Measurements from ENCODE around the gene PBX1.

PBX1 gene

DNA sequence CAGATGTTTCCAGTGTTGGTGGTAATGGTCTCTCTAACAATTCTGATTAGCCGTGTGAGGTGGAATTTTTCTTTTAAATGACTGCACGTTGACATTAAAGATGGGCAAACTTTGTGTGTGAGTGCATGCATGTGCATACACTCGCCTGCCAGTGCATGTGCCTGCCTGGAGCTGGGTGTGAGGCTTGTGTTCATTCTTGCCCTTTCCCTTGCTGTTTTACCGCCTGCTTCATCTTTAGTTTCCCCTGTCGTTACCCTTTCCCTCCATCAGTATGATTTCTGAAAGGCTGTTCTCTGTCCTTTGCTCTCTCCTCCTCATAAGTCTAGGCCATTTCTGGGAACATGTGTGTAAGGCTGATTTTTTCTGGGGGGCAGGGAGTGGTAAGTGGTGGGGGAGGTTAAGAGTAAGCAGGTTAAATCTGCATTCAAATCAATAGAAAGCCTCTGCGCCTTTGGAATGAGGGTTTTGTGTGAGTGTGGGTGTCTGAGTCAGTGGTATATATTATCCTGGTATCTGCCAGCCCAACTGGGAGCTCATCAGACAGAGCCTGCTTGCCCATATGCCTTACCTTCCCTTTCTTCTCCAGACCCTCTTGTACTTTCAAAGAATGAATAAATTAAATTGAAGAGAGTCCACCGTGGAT is 112.5 kb downstream of the PBX1 start:
- no peak for DNase-seq

DNA sequence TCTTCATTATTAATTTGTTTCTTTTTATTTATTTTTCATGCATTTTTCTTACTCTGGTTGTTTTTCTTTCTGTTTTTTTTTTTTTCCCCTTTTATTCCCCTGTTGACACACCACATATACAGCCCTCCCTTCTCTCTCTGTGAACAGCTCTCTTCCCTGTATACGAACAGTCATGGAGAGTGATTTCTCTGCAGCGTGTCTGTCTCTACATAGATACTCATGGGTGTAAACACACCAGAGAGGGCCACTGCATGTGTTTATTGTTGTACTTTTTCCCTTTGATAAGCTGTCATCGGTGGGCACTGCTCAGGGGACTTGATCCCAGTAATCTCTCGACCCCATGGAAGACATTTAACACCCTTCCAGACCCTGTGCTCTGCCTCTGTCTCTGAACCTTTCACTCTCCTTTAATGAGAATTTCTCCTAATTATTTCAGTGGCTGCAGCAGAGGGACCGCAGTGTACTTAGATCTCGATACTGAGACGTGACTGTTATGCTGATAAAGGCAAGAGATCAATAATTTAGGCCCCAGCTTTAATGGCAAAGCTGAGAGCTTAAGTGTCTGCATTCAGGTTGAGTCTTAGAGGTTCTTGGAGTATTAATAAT is 113.1 kb downstream of the PBX1 start:
- no peak for DNase-seq

DNA sequence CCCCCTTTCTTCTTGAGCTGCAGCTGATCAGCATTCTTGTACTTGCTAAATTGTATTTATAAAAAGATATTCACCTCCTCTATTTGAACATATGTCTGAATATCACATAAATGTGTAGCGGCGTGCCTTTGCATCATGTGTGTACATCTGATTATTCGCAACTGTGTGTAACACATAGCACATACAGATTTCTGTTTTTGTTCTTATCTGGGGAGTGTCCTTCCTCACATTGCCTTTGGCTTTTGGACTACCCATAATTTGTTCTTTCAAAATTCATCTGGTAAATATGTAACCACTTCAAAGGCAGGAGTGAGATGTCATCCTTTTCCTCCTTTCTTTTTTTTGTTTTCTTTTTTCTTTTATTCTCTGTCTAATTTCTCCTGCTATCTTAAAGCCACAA is 113.6 kb downstream of the PBX1 start:
- no peak for DNase-seq

DNA sequence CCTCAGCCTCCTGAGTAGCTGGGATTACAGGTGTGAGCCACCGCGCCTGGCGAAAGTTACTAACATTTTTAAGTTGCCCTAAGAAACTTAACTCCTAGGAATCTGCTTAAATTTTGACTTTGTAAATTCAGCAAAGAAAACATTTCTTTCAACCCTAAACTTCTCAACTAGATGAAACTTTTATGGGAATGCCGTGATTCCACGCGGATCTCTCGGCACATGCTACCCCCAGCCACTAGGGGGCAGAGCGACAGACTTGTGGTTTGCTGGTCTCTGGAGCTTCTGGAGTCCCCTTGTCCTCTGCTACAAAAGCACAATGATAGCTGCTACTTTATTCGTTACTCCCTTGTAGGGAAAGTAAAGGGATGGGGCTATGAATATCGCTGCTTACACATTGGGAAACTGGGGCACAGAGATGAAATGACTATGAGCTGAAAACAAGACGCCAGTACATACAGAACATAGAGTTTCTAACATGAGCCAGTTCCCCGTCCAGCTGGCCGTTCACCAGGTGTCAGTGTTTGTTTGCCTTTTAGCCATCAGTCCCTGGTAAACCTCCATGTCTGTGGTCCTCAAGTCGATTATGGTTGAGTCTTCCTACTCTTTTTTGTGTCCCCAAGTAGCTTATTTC is 114.7 kb downstream of the PBX1 start:
- DNase-seq, result peak in 1 of 2 experiments; percentile 40

DNA sequence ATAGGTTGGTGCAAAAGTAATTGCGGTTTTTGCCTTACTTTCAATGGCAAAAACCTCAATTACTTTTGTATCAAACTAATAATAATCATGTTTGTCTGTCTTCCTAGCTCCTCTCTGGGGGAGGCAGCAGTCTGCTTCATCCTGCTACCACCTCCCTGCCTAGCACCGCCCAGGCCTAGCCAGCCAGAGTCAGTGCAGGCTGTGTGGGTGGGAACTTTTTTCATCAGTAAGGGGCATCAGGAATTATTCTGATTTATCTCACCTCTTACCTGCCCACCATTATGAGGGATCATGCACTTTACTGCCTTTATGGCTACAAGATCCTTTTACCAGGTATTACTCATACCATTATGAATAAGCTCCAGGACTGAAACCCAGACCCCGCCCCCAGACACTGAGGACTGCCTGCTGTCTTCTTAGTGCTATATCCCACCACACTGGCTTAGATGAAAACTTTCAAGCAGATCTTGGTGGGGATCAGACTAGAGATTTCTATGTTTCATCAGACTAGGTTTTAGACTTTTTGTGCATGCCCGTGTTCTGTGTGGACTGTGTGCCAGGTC is 116.4 kb downstream of the PBX1 start:
- no peak for DNase-seq

DNA sequence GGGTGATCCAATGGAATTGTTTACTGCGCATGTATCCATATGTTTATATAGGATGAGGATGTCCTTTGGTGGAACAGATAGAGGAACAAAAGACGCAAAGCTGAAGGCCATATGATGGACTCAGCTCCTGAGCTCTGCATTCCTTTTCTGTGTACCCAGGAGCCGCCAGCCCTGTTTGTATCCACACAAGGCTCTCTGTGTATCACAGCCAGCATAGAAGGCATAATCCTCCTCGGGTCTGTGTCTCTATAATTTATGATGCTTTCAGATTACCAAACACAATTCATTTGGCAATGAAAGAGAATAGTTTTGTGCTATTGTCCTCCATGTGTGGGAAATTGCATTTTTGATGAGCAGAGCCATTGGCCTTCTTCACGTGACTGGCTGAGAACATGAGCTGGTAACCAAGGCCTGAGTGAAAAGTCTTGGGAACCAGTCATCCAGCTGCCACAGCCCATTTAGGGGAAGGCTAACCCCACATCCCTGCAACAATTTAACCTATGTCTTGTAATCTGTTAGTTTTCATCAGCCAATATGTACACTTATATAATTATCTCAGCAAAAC is 119.2 kb downstream of the PBX1 start:
- no peak for DNase-seq

DNA sequence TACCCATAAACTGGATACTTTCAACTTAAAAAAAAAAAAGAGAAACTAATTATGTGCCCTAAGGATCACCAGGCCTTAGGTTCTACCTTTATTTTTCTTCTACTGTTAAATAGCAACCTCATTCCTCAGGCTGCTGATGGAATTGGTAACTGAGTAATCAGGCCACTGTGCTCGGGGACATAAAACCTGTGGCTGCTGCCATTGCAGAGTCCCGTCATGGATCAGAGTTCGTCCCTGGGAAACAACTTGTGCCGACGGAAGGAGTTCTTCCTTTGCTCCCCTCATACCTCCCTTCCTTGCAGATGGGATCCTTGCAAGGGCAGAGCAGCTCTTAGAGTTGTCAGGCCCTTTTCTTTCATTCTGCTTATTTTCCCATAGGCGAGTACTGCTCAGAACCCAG is 123.6 kb downstream of the PBX1 start:
- no peak for DNase-seq

DNA sequence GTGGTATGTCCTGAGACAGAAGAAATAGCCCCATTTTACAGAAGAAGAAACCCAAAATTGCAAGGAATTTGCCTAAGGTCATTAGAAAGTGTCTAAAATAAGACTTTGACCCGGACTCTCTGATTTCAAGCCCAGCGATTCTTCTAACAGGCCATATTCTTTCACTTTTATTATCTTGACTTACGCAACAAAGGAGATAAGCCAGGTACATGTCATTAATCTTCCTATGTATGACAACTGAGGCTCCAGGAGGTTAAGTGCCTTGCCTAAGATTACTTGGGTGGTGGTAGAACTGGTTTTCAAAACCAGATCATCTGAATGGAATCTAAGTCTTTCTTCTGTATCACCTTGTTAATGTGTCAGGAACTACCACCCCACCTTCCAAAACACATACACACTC is 124.3 kb downstream of the PBX1 start:
- no peak for DNase-seq

DNA sequence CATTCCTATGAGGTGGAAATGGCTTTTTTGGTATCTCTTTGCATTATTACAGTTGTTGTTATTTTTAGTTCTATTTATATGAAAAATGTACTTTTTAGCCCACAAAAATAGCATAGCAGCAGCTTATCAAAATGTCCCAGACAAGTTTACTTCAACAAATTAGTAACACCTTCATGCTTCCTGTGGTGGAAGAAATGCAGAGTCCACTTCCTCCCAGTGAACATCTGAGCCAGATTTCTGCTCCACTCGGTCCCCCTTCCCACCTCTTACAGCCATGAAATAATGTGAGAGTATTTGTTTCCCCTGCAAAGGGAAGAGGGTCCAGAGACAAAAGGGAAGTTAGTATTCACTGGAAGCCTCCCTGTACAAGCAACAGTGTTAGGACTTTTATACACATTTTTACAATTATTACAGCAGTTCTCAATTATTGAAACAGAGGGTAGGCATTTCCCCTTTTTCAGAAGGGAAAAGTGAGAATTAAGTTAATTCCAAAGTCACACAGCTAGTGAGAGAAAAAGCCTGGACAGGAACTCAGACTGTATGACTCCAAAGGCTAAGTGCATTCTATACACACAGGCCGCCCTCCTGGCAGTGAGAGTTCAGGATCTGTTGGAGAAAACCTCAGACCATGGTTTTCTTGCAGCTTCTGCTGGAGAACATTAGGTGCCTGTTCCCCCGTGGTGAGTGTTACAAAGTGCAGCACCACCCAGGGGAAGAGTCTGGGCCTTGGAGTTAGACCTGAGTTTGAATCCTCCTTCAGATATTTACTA is 126.5 kb downstream of the PBX1 start:
- no peak for DNase-seq

DNA sequence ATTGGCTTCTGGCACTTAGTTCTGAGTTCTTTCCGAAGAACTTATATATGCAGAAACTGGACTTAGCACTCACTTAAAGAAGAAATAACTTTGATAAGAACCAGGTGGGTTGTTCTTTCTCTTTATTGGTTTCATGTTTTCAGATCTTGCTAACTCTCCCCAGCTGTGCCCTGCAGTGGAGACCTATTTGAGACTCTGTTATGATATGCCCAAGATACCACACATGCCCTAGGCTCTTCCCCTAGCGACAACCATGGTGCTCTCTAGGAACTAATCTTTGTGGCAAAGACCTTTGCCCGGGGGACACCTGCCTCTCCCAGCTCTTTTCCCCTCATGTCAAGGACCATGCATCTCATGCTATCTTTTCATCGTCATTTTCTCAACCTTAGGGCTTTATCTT is 128.8 kb downstream of the PBX1 start:
- no peak for DNase-seq

DNA sequence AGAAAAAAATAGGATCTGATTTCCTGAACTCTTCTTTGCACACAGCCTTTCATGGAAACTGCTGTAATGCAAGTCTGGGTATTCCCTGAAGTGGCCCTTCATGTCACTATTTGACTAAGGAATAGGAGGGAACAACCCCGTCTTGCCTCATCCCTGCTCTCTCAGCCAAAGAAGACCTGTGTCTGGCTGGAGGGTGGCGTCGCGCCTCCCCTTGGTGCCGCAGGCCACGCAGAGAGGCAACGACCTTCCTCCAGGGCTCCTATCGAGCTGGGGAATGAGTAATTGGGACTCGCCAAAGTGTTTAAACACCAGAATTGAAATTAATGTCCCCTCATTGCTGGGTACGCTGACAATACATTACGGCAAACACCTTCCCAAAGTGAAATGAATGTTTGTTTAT is 129.8 kb downstream of the PBX1 start:
- no peak for DNase-seq

DNA sequence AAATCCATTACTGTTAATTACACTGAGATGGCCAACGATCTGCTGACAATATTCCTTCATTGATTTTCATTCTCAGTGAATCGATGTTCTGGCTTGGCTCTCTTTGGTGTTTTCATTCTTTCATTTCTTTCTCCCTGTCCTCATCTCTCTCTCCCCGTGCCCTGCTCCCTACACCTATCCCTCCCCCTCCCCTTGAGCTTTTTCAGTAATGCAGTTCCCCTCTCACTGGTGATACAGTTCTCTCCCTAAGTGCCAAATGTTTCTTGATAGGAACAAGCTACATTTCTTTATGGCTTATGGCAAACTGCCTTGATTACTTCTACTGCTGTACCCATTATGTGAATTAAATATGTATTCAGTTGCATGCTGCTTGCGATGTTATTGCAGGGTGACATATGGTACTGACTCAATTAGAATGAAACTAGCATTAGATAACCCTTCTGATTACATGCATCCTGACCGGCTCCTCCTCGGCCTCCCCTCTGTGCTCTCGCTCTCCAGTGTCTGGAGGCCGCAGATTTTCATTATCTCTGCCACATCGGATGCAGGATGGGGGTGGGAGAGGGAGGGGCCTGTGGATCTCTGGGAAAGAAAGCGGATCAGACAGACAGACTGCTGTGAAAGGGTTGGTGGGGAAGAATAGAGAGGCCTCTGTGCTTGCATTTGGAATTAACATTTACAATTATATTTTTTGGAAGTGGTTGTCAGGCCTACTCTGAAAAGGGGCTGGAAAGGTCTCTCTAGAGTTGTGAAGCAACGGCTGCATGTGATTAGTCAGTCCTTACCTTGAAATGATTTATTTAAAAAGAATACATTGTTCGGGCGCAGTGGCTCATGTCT is 130.9 kb downstream of the PBX1 start:
- no peak for DNase-seq

DNA sequence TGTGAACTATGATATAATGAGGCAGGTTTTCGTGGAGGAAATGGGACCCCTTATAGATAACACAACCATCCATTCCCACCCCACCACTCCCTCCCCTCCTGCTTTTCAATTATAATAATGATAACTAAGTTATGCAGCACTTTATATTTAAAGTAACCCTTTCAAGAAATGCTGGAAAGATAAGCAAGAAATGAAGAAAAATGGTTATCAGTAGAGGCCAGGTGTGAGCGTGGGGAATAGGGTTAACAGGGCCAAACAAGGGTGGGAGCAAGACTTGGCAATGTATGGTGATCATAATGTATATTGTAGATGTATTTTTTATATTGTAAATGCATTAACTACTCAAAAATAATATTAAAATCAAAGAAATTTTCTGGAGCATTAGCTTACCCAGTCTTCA is 133.4 kb downstream of the PBX1 start:
- no peak for DNase-seq

DNA sequence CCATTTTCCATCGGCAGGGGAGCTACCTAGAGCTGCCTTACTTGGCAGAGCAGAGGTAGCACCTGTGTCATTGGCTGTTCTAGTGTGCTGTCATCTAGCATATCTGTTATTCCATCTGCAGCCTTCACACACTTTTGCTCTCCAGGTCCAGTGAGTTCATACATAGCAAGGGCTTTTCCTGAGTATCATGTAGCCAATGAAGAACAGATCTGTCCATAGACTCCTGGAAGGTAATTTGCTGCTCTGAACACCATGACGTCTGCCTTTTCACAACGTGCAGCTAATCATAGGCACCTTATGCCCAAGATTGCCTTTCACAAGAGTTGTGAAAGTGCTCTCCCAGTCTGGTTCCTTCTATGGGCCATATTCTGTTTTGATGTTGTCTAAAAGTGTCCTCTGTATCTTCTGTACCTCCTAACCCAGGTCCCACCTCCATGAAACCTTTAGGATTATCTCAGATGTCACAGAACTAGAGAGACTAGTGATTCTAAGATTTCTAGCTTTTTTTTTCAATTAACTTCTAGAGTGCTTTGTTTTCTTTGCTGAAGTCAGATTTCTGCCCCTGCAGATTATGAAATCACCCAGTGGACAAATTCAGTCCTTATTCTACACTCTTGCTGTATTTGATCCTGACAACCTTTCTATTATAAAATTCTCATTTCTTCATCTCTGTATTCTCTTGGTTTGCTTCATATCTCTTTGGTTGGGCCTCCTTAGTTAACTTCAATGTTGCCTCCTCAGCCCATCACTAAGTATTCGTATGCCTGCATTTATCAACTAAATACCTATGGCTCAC is 134.8 kb downstream of the PBX1 start:
- DNase-seq, result no peak

DNA sequence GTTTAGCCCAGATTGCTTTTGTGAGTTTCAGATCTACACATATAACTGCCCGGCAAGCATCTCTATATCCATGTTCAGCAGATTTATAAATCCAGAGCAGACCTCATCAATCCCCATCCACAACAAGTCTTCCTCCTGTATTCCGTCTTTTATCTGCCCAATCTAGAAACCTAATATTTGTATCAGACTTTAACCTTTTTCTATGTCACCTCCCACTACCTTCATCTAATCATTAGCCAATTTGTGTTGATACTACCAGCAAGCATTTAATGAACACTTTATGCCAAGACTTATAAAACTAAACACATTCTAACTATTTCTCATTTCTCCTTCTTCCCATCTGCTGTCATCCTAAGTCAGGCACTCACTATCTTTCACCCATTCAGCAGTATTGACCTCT is 135.5 kb downstream of the PBX1 start:
- DNase-seq, result no peak

DNA sequence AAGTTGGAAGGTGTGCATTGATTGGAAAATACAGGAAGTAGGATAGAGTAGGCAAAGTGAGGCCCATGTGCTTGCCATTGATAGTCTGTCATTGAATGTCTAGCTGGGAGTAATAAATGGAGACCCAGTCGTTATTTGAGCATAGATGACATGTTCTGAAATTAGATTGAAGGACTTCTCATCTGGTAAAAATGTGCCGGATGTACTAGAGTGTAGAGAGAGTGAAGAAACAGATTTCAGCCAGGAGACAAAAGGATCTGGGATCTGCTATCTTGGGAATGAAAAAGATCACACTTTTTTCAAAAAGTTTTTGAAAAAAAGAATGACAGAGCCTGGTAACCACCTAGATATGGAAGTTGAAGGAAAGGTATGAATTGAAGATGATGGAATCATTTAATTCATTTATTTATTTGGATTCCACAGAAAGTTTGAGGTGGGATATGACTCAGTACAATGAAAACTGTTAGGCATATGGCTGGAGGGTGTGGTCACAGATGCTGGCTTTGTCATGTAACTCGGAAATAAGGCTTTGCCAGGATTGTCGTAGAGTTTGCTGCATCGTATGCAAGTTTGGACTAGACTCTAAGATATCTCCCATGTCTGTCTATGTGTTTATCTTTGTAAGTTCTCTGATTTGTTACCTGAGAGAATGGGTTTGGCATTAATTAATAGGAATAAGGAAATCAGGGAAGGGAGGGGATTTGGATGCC is 137.1 kb downstream of the PBX1 start:
- DNase-seq, result no peak

DNA sequence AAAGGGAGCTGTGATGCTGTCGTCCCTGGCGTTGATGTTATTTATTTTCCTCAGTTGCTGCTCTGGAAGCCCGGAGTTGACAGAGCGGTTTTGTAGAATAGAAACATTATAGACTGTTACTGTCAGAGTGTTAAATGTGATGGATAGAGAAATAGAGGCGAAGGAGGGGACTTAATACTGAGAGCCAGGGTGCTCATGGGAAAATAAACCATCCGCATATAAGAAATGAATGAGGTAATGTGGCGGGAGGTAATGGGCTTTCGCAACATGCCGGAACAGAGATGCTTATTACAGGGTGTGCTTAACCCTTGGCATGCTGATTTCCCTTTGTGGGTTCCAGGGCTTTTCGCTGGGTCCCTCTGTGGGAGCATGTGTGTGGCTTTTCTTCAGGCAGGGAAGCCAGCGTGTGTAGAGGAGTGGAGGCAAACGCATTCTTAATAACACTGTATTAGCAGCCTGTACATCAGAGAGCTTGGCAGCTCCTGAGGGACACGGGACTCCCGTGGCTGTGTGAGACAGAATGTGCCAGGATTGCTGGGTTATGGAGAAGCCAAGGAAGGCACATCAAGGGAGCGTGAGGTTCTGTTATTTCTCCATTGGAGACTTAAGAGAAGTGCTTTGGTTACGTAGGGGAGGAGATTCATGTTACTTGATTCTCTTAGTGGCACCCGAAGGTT is 141.0 kb downstream of the PBX1 start:
- DNase-seq, result no peak

DNA sequence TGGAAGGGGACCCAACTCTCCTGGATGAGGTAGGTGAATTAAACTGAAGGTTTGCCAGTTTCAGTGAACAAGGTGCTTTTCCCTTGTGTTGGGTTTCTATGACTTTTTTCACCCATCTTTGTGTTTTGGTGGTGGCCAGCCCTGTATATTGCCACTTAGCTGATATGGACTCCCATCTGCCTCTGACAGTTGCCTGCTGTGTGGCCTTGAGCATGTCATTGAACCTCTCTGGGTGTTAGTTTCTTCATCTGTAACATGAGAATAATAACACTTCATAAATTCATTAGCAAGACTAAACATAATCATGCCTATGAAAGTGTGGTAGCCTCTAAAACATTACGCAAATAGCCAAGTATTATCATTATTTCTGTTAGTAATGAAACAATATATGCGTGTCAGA is 141.7 kb downstream of the PBX1 start:
- DNase-seq, result no peak

DNA sequence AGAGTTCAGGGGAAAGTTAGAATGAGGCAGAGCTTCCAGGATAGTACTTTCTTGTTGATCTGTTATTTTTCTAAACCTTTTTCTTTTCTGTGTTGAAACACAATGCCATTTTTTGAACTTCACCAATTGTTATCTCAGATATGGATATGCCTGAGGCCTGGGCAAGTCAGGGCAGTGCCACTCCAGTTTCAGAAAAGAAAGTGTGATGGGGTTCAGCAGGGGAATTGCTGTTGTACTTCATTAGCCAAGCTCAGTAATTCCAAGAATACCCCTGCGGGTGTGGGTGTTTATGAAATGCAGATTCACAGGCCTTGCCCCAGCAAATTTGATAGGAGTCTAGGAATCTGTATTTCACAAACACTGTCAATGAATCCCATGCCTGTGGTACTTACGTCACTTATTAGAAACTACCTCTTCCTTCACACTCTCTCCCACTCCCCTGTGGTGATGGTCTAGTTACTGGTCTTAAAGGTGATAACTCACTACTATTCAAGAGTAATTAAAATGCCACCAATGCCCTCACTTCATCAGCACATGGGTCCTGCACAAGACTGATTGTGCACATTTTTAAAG is 142.3 kb downstream of the PBX1 start:
- DNase-seq, result no peak

DNA sequence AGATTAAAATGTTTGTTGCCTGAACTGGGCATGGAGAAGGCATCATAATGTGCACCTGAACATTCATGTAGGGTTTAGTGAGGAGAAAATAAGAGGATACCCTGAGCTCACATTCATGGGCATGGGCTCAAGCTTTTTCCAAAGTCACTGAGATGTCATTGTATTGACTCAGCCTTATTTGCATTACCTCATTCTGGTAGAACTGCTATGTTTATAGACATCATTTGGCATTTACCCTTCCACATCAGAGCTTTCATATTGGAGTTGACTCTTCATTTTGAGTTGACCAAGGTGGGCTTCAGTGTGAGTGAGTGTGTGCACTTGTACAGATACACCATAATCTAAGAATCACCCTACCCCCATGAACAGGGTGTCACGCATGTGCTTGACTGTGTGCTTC is 143.2 kb downstream of the PBX1 start:
- DNase-seq, result peak; percentile 30 to 72
